IMR-90 (cell line): Measurements from ENCODE around the gene MCRIP2. TPM values are rescaled to one million over a fixed set of nuclear protein-coding genes. Genes with fewer than 3 reads are reported as not detected.

ENCODE experiments used
- ATAC-seq: fragments of 200-7000 bp; cut with Tn5 transposase; 2 replicates; pipeline ENCODE4 v1.9.1; 2020; ENCODE audit warnings: low read depth, mild to moderate bottlenecking, moderate library complexity
- BruUV-seq: library from RNA; stranded (reverse); fragments of 400-500 nt; replicated peaks from 2 replicates; lab custom pipeline; 2021; lab: Mats Ljungman, UMichigan
- CTCF ChIA-PET: fragments of 300-600 bp; formaldehyde crosslinking; extraction: SDS; loops from one replicate; lab custom pipeline; 2021; ENCODE audit warnings: antibody characterized with exemption; lab: Yijun Ruan, JAX
- POLR2A ChIA-PET: fragments of 300-600 bp; sonication (Branson Sonifier 250); formaldehyde crosslinking; loops from one replicate; lab custom pipeline; 2022; ENCODE audit warnings: antibody characterized with exemption; ENCODE audit not compliant: unreplicated experiment; lab: Charles Lee
- DNase-seq: peaks from one replicate; pipeline ENCODE4 v3.0.0; 2013
- H2AFZ ChIP-seq: replicated peaks from 2 replicates; pipeline ENCODE3; 2013; ENCODE audit warnings: low read length, mild to moderate bottlenecking; ENCODE audit not compliant: poor library complexity
- H2AK5ac ChIP-seq: 2 replicates; pipeline ENCODE4 v1.6.1; 2013; ENCODE audit warnings: low read depth, low read length, inconsistent platforms
- H2AK9ac ChIP-seq: replicated peaks from 2 replicates; pipeline ENCODE3; 2013; ENCODE audit warnings: mild to moderate bottlenecking, low read depth, low read length, moderate library complexity; ENCODE audit not compliant: poor library complexity
- H2BK120ac ChIP-seq: 2 replicates; pipeline ENCODE4 v1.6.1; 2013; ENCODE audit warnings: low read depth, low read length, inconsistent platforms
- H2BK15ac ChIP-seq: 3 replicates; pipeline ENCODE4 v1.6.1; 2013; ENCODE audit warnings: low read depth, low read length, inconsistent platforms
- H2BK20ac ChIP-seq: 2 replicates; pipeline ENCODE4 v1.6.1; 2013; ENCODE audit warnings: low read depth, mild to moderate bottlenecking, inconsistent platforms, low read length, moderate library complexity
- H2BK5ac ChIP-seq: 2 replicates; pipeline ENCODE4 v1.6.1; 2013; ENCODE audit warnings: mild to moderate bottlenecking, low read depth, low read length, inconsistent platforms; ENCODE audit not compliant: poor library complexity, severe bottlenecking
- H3K14ac ChIP-seq: replicated peaks from 2 replicates; pipeline ENCODE4 v1.6.1; 2013; ENCODE audit warnings: low read depth, low read length, inconsistent platforms
- H3K18ac ChIP-seq: 2 replicates; pipeline ENCODE4 v1.6.1; 2013; ENCODE audit warnings: low read depth, low read length, control low read depth
- H3K23ac ChIP-seq: 2 replicates; pipeline ENCODE4 v1.6.1; 2013; ENCODE audit warnings: low read depth, low read length, inconsistent platforms
- H3K27ac ChIP-seq: 2 replicates; pipeline ENCODE4 v1.5.1; 2013; ENCODE audit warnings: mild to moderate bottlenecking, control low read depth, low read length; ENCODE audit not compliant: insufficient read depth
- H3K27me3 ChIP-seq: 2 replicates; pipeline ENCODE4 v1.6.1; 2013; ENCODE audit warnings: low read length; ENCODE audit not compliant: control insufficient read depth, insufficient read depth
- H3K36me3 ChIP-seq: 2 replicates; pipeline ENCODE4 v1.6.1; 2013; ENCODE audit warnings: low read length, mixed read lengths; ENCODE audit not compliant: control insufficient read depth, insufficient read depth
- H3K4ac ChIP-seq: 2 replicates; pipeline ENCODE4 v1.6.1; 2013; ENCODE audit warnings: low read depth, low read length, inconsistent platforms
- H3K4me1 ChIP-seq: 2 replicates; pipeline ENCODE4 v1.6.1; 2013; ENCODE audit warnings: low read length, mixed read lengths; ENCODE audit not compliant: control insufficient read depth, insufficient read depth
- H3K4me2 ChIP-seq: 2 replicates; pipeline ENCODE4 v1.6.1; 2013; ENCODE audit warnings: low read depth, mild to moderate bottlenecking, control low read depth, low read length, moderate library complexity
- H3K4me3 ChIP-seq: 2 replicates; pipeline ENCODE4 v1.5.1; 2013; ENCODE audit warnings: low read depth, mild to moderate bottlenecking, control low read depth, low read length, moderate library complexity; ENCODE audit not compliant: insufficient read depth
- H3K56ac ChIP-seq: 2 replicates; pipeline ENCODE4 v1.6.1; 2013; ENCODE audit warnings: low read length, inconsistent platforms; ENCODE audit not compliant: insufficient read depth; ENCODE audit errors: extremely low read depth
- H3K79me1 ChIP-seq, 2 experiments: 2 replicates each; pipeline ENCODE4 v1.6.1; 2013; ENCODE audit warnings: low read length in 2 of 2, inconsistent platforms in 1 of 2, low read depth in 1 of 2
- H3K9ac ChIP-seq: 2 replicates; pipeline ENCODE4 v1.6.1; 2013; ENCODE audit warnings: low read depth, low read length, control low read depth
- H3K9me1 ChIP-seq: 2 replicates; pipeline ENCODE4 v1.6.1; 2013; ENCODE audit warnings: low read length, inconsistent platforms; ENCODE audit not compliant: insufficient read depth
- H3K9me3 ChIP-seq: 2 replicates; pipeline ENCODE4 v1.6.1; 2013; ENCODE audit warnings: low read length; ENCODE audit not compliant: control insufficient read depth, insufficient read depth
- H4K20me1 ChIP-seq: 2 replicates; pipeline ENCODE4 v1.6.1; 2013; ENCODE audit warnings: low read length, inconsistent platforms; ENCODE audit not compliant: insufficient read depth
- H4K5ac ChIP-seq: 2 replicates; pipeline ENCODE4 v1.6.1; 2013; ENCODE audit warnings: mild to moderate bottlenecking, low read depth, low read length, control low read depth
- H4K8ac ChIP-seq, 2 experiments: 2 replicates each; pipeline ENCODE4 v1.6.1; 2013; ENCODE audit warnings: low read depth in 2 of 2, low read length in 2 of 2, control low read depth in 1 of 2, inconsistent platforms in 1 of 2
- H4K91ac ChIP-seq: 2 replicates; pipeline ENCODE4 v1.6.1; 2013; ENCODE audit warnings: low read depth, low read length, inconsistent platforms; ENCODE audit not compliant: insufficient read depth
- BHLHE40 ChIP-seq: fragments of 150-350 bp; IDR thresholded peaks from 2 replicates; pipeline ENCODE4 v1.6.1; 2016; ENCODE audit warnings: mild to moderate bottlenecking, low read depth, low read length
- MAFK ChIP-seq: IDR thresholded peaks from 2 replicates; pipeline ENCODE4 v1.6.1; 2012; ENCODE audit warnings: low read depth, low read length, improper control_type of control experiment
- MAZ ChIP-seq: IDR thresholded peaks from 2 replicates; pipeline ENCODE4 v1.6.1; 2012; ENCODE audit warnings: low read depth, mild to moderate bottlenecking, low read length, improper control_type of control experiment, moderate library complexity, borderline replicate concordance
- POLR2A ChIP-seq: IDR thresholded peaks from 2 replicates; pipeline ENCODE4 v1.6.1; 2012; ENCODE audit warnings: mild to moderate bottlenecking, low read depth, low read length
- RAD21 ChIP-seq: IDR thresholded peaks from 2 replicates; pipeline ENCODE4 v1.6.1; 2012; ENCODE audit warnings: low read length, improper control_type of control experiment
- RCOR1 ChIP-seq: IDR thresholded peaks from 2 replicates; pipeline ENCODE4 v1.6.1; 2012; ENCODE audit warnings: mild to moderate bottlenecking, low read length, improper control_type of control experiment; ENCODE audit not compliant: insufficient replicate concordance
- RFX5 ChIP-seq: IDR thresholded peaks from 2 replicates; pipeline ENCODE4 v1.8.0; 2012; ENCODE audit warnings: low read depth, mild to moderate bottlenecking, low read length, moderate library complexity
- WGBS, 2 experiments: methylation state at CpG; one replicate each; pipeline versions ENCODE4 v1.1.5 to v1.1.7; 2013; ENCODE audit warnings: missing lambda C conversion rate in 2 of 2; ENCODE audit not compliant: insufficient read length in 1 of 2; ENCODE audit errors: extremely low coverage in 2 of 2; 5-methylcytosine and 5-hydroxymethylcytosine counted together
- dilution Hi-C: fragments of 300-500 bp; cut with HindIII; formaldehyde crosslinking; loops from one replicate; pipeline ENCODE4 v1.14.3; 2018; ENCODE audit warnings: low sequenced_read_pairs; ENCODE audit not compliant: unreplicated experiment
- in situ Hi-C: fragments of 300-500 bp; cut with MboI; formaldehyde crosslinking; loops from 3 replicates; pipeline ENCODE4 v1.14.3; 2019; ENCODE audit warnings: low sequenced_read_pairs, inconsistent platforms, mixed read lengths
- intact Hi-C: fragments of 100-400 bp; cut with micrococcal nuclease; formaldehyde crosslinking; loops from 2 replicates; pipeline ENCODE4 v1.10.0; 2022
- polyA plus RNA-seq, 3 experiments: library from polyadenylated mRNA; depleted of rRNA; stranded (reverse); fragments of >200 nt; gene quantifications; 2 replicates each; pipeline ENCODE4 v1.2.3, GENCODE V29; 2012; ENCODE audit warnings: low replicate concordance in 1 of 3
- total RNA-seq: library from RNA; depleted of rRNA; stranded (reverse); fragments of >200 nt; gene quantifications from 2 replicates; pipeline ENCODE4 v1.2.3, GENCODE V29; 2012
- TF ChIP-seq, protein P1 (sequence below): conservative IDR thresholded peaks from 2 replicates; pipeline ENCODE4 v1.5.1; 2012; ENCODE audit warnings: mild to moderate bottlenecking, low read depth, low read length, improper control_type of control experiment
- TF ChIP-seq, protein P2 (sequence below): fragments of 150-350 bp; IDR thresholded peaks from 2 replicates; pipeline ENCODE4 v1.6.1; 2016; ENCODE audit warnings: low read depth, mild to moderate bottlenecking, low read length, moderate library complexity, borderline replicate concordance

The MCRIP2 gene
- total and polyA plus RNA-seq, 2 of the 4 experiments (the other 2 are of a cell fraction) = 6.3 to 19.6 TPM

DNA sequence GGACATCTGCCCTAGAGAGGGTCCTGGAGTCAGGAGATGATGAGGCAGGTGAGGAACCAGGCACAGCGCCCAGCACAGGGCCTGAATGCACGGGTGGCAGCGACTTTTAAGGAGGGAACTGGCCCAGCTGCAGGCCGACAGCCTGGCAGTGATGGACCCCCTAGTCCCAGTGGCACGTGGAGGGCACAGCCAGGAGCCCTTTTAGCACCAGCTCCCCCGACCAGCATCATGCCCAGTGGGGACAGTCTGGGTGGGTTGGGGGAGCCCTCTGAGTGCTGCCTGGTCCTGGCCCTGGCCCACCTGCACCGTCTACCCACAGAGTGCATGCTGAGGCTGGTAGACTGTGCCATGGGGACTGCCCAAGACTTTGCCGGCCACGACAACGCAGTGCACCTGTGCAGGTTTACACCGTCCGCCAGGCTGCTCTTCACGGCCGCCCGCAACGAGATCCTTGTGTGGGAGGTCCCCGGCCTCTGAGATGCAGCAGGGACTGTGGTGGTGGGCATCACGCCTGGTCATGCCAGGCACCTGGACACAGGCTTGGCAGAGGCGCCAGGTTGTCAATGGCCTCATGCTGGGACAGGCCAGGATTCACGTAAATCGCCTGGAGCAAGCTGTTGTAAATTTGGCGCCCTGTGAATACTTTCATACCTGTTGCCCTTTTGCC is 25.6 kb downstream of the MCRIP2 start:
- 78% methylated on average over 4 of the region's 22 CpGs; no CpG with 5 or more reads in 1 of the 2 experiments for WGBS, 2 experiments
- POLR2A ChIA-PET = no interaction called here

More for the DNA sequence above, 25.6 kb downstream of the MCRIP2 start:
- H3K79me1 ChIP-seq = peaks cover 0 to 23% of the 10 kb centered on the region in 2 experiments; a peak in 1 of 4 replicates
- DNase-seq (no peak), ATAC-seq (no peak)
- peak overlapping the region; percentile 99; the same call in 1 of the 2 replicates for H3K14ac ChIP-seq
- no peak overlapping the region for H2BK20ac ChIP-seq
- TF ChIP-seq, protein P1, sequence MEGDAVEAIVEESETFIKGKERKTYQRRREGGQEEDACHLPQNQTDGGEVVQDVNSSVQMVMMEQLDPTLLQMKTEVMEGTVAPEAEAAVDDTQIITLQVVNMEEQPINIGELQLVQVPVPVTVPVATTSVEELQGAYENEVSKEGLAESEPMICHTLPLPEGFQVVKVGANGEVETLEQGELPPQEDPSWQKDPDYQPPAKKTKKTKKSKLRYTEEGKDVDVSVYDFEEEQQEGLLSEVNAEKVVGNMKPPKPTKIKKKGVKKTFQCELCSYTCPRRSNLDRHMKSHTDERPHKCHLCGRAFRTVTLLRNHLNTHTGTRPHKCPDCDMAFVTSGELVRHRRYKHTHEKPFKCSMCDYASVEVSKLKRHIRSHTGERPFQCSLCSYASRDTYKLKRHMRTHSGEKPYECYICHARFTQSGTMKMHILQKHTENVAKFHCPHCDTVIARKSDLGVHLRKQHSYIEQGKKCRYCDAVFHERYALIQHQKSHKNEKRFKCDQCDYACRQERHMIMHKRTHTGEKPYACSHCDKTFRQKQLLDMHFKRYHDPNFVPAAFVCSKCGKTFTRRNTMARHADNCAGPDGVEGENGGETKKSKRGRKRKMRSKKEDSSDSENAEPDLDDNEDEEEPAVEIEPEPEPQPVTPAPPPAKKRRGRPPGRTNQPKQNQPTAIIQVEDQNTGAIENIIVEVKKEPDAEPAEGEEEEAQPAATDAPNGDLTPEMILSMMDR = no peak
- TF ChIP-seq MAZ (no peak), BHLHE40 (no peak), RCOR1 (no peak), RAD21 (no peak), POLR2A (no peak), MAFK (no peak), RFX5 (no peak)
- TF ChIP-seq, protein P2, sequence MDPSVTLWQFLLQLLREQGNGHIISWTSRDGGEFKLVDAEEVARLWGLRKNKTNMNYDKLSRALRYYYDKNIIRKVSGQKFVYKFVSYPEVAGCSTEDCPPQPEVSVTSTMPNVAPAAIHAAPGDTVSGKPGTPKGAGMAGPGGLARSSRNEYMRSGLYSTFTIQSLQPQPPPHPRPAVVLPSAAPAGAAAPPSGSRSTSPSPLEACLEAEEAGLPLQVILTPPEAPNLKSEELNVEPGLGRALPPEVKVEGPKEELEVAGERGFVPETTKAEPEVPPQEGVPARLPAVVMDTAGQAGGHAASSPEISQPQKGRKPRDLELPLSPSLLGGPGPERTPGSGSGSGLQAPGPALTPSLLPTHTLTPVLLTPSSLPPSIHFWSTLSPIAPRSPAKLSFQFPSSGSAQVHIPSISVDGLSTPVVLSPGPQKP = no peak
- peak overlapping the region; percentile 91 for H2AK9ac ChIP-seq
- H2AK5ac ChIP-seq = no peak overlapping the region
- peaks cover 13% of the 10 kb centered on the region for H4K20me1 ChIP-seq
- no peaks in the 10 kb centered on the region for H3K27me3 ChIP-seq
- peak overlapping the region; percentile 97 for H3K4ac ChIP-seq
- H3K9me3 ChIP-seq = no peaks in the 10 kb centered on the region
- no peak overlapping the region for H3K18ac ChIP-seq
- peak overlapping the region; percentile 76 for H3K9ac ChIP-seq
- H3K4me1 ChIP-seq = peaks cover 6% of the 10 kb centered on the region
- no peak overlapping the region for H3K4me3 ChIP-seq
- CTCF ChIA-PET = no interaction called here
- BruUV-seq = no TSS peak
- peaks cover 6% of the 10 kb centered on the region for H3K9me1 ChIP-seq
- peak overlapping the region; percentile 94 for H4K5ac ChIP-seq
- peak overlapping the region; percentile 76 to 99 for H4K8ac ChIP-seq
- H2BK15ac ChIP-seq = no peak overlapping the region
- no peak overlapping the region for H3K56ac ChIP-seq
- intact Hi-C loops = no loop called here
- in situ Hi-C loops = no loop called here
- peak overlapping the region; percentile 62 for H2BK5ac ChIP-seq
- H3K23ac ChIP-seq = peak overlapping the region; percentile 90; the same call in 1 of the 2 replicates
- peak overlapping the region; percentile 97 for H2AFZ ChIP-seq
- peak overlapping the region; percentile 53; the same call in 1 of the 2 replicates for H3K4me2 ChIP-seq
- H3K27ac ChIP-seq = peak overlapping the region; percentile 68
- peaks cover 29% of the 10 kb centered on the region for H3K36me3 ChIP-seq
- H4K91ac ChIP-seq = no peak overlapping the region; the same call in 1 of the 2 replicates
- dilution Hi-C loops = no loop called here
- no peak overlapping the region for H2BK120ac ChIP-seq
